ENCODE results near the gene PARD6B. TPM values are rescaled to one million over a fixed set of nuclear protein-coding genes. Genes with fewer than 3 reads are reported as not detected.

The PARD6B gene
- total RNA-seq, 2 donors from 2014 or later = 8.3 to 14.4 TPM

DNA sequence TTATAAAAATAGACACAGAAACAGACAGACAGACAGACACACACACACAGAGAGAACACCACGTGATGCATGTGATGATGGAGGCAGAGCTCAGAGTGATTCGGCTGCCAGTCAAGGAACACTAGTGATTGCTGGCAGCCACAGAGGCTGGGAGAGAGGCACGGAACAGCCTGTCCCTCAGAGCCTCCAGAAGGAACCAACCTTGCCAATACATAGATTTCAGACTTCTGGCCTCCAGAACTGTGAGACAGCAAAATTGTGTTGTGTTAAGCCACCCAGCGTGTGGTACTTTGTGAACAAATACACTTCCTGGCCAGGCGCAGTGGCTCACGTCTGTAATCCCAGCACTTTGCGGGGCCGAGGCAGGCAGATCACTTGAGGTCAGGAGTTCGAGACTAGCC, 9.5 kb upstream of the PARD6B start:
- intact Hi-C loops (cut with DNase I) = no loop called here
- Histone ChIP-seq H3K4me1 (replicated peaks) (no peaks in the 10 kb centered on the region), H3K9me3 (no peaks in the 10 kb centered on the region), H3K27ac (peak overlapping the region; percentile 47 to 49), H3K4me3 (no peak overlapping the region), H3K27me3 (replicated peaks; ENCODE audit: insufficient read depth) (no peaks in the 10 kb centered on the region), H3K36me3 (no peaks in the 10 kb centered on the region)
- WGBS = 36% methylated on average over 9 of the region's 9 CpGs
- peak; percentile 33 for DNase-seq (ENCODE audit: low spot score)
- TF ChIP-seq CTCF (IDR thresholded peaks at IDR 0.05) = no peak
- TF ChIP-seq POLR2A (IDR thresholded peaks at IDR 0.05) = no peak
- peak; percentile 83 for TF ChIP-seq POLR2AphosphoS5 (IDR thresholded peaks at IDR 0.05)

DNA sequence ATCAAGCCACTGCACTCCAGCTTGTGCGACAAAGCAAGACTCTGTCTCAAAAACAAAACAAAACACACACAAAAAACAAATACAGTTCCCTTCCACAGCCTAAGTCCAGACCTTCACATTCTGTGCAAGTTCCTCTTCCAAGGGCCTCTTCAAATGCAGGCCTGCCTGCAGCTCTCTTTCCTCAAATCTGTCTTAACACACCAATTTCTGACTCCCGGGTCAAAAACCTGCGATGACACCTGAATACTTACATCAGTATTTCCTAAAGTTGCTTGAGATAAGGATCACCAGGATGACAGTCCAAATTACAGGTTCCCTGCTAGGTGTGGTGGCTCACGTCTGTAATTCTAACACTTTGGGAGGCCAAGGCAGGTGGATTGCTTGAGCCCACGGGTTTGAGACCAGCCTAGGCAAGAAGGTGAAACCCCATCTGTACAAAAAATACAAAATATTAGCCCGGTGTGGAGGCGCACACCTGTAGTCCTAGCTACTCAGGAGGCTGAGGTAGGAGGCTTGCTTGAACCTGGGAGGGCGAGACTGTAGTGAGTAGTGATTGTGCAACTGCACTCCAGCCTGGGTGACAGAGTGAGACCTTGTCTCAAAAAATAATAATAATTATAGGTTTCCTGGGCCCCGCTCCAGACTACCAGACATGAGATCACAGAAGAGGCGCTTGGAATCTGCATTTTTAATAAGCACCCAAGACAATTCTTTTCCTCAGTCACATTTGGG, 8.8 kb upstream of the PARD6B start:
- H3K9me3 ChIP-seq = no peaks in the 10 kb centered on the region
- intact Hi-C loops (cut with DNase I) = no loop called here
- TF ChIP-seq CTCF (IDR thresholded peaks at IDR 0.05) (no peak), POLR2A (IDR thresholded peaks at IDR 0.05) (no peak), POLR2AphosphoS5 (IDR thresholded peaks at IDR 0.05) (no peak)

DNA sequence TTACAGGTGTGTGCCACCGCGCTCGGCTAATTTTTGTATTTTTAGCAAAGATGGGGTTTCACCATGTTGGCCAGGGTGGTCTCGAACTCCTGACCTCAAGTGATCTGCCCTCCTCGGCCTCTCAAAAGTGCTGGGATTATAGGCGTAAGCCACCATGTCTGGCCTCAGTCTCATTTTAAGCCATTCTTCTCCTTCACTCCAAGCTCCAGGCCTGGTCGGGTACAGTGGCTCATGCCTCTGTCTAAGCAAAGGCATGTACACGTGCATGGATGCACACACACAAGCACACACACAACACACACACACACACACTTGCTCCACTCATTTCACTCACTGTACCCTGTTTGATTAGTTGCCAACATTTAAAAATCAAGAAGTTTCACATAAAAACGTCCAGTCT, 7.7 kb upstream of the PARD6B start:
- intact Hi-C loops (cut with DNase I) = no loop called here
- DNase-seq (ENCODE audit: low spot score) = no peak

More for the DNA sequence above, 8.8 kb upstream of the PARD6B start:
- no peaks in the 10 kb centered on the region for H3K4me1 ChIP-seq (replicated peaks)
- 85% methylated on average over 10 of the region's 10 CpGs for WGBS
- no peaks in the 10 kb centered on the region for H3K36me3 ChIP-seq
- H3K4me3 ChIP-seq = no peak overlapping the region
- DNase-seq (ENCODE audit: low spot score) = no peak
- no peaks in the 10 kb centered on the region for H3K27me3 ChIP-seq (replicated peaks; ENCODE audit: insufficient read depth)
- peak overlapping the region; percentile 47 to 49 for H3K27ac ChIP-seq

DNA sequence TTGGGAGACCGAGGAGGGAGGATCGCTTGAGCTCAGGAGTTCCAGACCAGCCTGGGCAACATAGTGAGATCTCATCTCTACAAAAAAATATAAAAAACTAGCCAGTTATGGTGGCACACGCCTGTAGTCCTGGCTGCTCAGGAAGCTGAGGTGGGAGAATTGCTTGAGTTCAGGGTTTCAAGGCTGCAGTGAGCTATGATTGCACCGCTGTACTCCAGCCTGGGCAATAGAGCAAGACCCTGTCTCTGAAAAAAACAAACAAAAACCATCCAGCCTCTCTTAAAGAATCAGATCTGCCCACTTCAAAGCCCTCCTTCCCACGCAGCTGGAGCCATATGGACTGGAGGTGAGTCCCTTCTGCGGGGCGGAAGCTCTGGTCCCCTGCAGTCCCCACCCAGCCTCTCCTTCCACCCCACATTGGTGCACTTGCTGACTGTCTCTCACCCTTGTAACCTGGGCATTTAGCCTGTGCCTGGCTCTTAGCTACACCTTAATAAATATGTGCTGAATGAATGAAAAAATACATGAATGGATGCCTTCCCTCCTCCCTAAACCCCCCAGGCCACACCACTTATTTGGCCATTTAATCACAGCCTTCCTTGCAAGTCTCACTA, 7.2 kb upstream of the PARD6B start:
- intact Hi-C loops (cut with DNase I) = no loop called here
- no peak overlapping the region for H3K4me3 ChIP-seq
- no peak for DNase-seq (ENCODE audit: low spot score)
- WGBS = 86% methylated on average over 7 of the region's 7 CpGs
- no peaks in the 10 kb centered on the region for H3K9me3 ChIP-seq
- H3K27me3 ChIP-seq (replicated peaks; ENCODE audit: insufficient read depth) = no peaks in the 10 kb centered on the region
- no peak for TF ChIP-seq CTCF (IDR thresholded peaks at IDR 0.05)
- no peak for TF ChIP-seq POLR2AphosphoS5 (IDR thresholded peaks at IDR 0.05)
- no peak for TF ChIP-seq POLR2A (IDR thresholded peaks at IDR 0.05)
- no peaks in the 10 kb centered on the region for H3K36me3 ChIP-seq
- H3K4me1 ChIP-seq (replicated peaks) = no peaks in the 10 kb centered on the region
- peak overlapping the region in 1 of 2 donors; percentile 13 for H3K27ac ChIP-seq

More for the DNA sequence above, 7.7 kb upstream of the PARD6B start:
- Histone ChIP-seq H3K4me1 (replicated peaks) (no peaks in the 10 kb centered on the region), H3K27me3 (replicated peaks; ENCODE audit: insufficient read depth) (no peaks in the 10 kb centered on the region), H3K27ac (no peak overlapping the region), H3K9me3 (no peaks in the 10 kb centered on the region), H3K4me3 (no peak overlapping the region), H3K36me3 (no peaks in the 10 kb centered on the region)
- WGBS = 86% methylated on average over 9 of the region's 9 CpGs
- no peak for TF ChIP-seq POLR2A (IDR thresholded peaks at IDR 0.05)
- TF ChIP-seq CTCF (IDR thresholded peaks at IDR 0.05) = no peak
- no peak for TF ChIP-seq POLR2AphosphoS5 (IDR thresholded peaks at IDR 0.05)

Measured in prostate gland (tissue), 2 donors.